Measurements from ENCODE around the gene BCAR3. TPM values are rescaled to one million over a fixed set of nuclear protein-coding genes. Genes with fewer than 3 reads are reported as not detected.

Gene BCAR3
- total RNA-seq, 2 experiments from 2014 or later = 0.46 to 0.54 TPM

DNA sequence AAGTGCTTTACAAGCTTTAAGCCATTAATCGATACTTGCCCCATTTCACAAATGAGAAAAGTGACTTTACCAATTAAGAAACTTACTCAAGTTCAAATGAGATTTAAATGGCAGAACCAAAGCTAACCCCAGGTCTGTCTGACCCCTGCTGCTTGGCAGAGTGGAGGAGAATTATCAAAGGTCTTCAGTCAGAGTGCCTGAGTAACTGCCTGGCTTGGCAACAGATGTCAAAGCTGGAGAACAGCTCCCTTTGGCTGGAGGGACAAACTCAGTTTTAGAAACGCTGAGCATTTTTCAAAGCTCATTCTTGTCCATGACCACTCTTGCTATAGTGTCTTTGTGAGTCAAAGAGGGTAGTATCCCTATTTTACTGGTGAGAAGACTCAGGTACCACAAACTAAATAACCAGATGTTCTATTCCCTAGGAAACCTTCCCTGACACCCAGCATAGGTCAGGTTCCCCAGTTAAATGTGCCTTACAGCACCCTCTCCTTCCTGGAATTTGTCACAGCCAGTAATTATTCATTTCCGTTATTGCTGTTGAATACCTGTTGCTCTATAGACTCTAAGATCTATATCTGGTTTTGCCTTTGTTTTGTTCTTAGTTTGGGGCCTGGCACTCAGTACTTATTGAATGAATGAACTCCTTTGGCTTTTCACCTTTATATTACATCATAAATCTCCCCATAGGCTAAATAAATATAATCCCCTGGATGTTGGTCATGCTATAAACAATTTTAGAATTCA lies 5.0 kb upstream of the BCAR3 start:
- Mint-ChIP-seq H3K4me1 (peaks cover 5% of the 10 kb centered on the region), H3K4me3 (no peak overlapping the region), H3K27ac (no peak overlapping the region), H3K27me3 (peaks cover 31% of the 10 kb centered on the region), H3K36me3 (ENCODE audit: low read depth) (no peaks in the 10 kb centered on the region), H3K9me3 (ENCODE audit: low read depth) (no peaks in the 10 kb centered on the region)
- ATAC-seq (peak; percentile 26), DNase-seq (no peak)
- CTCF ChIA-PET = interaction anchor here (0.5 to 1.3 kb wide), 8 partner anchors 9 to 777 kb away, joined by 3 to 5 read pairs (median 3); no protein-coding TSS in a partner anchor
- POLR2A ChIA-PET = no interaction called here
- intact Hi-C loops (cut with DNase I, micrococcal nuclease) = no loop called here

DNA sequence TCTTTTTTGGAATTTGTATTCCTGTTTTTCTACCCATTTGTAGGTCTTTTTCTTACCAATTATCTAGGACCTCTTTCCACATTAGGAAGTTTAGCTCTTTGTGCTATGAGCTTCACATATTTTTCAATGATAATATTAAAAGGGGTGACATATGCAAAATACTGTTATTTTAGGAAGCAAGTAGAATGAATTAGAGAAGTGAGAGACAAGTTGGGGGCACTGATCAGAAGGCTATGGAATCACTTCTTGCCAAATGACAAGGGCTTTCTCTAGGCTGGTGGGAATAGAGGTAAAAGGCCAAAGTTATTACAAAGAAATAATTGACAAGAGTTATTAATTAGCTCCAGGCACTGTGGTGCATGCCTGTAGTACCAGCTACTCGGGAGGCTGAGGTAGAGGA lies 4.3 kb upstream of the BCAR3 start:
- CTCF ChIA-PET = interaction anchor here (0.6 to 1.3 kb wide), 7 partner anchors 10 to 619 kb away, joined by 3 to 5 read pairs (median 3); no protein-coding TSS in a partner anchor
- Mint-ChIP-seq H3K36me3 (ENCODE audit: low read depth) (no peaks in the 10 kb centered on the region), H3K4me3 (no peak overlapping the region), H3K4me1 (peaks cover 5% of the 10 kb centered on the region), H3K9me3 (ENCODE audit: low read depth) (no peaks in the 10 kb centered on the region), H3K27me3 (peaks cover 31% of the 10 kb centered on the region), H3K27ac (no peak overlapping the region)
- POLR2A ChIA-PET = no interaction called here
- ATAC-seq = no peak
- intact Hi-C loops (cut with DNase I, micrococcal nuclease) = no loop called here
- DNase-seq = no peak

DNA sequence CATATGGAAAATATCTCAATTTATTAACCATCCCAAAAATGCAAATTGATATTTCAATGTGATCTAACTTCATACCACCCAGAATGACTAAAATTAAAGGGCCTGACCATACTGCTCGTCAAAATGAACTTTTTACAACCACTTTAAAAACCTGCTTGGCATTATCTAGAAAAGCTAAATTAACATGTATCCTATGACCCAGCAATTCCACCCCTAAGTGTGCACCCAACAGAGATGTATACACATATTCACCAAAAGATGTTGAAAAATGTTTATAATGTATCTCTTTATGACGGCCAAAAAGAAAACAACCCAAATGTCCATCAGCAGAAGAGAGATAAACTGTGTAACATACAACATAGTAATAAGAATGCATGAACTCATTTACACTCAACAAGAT lies 1.6 kb upstream of the BCAR3 start:
- Mint-ChIP-seq H3K27me3 (peaks cover 44% of the 10 kb centered on the region), H3K4me3 (no peak overlapping the region), H3K9me3 (ENCODE audit: low read depth) (no peaks in the 10 kb centered on the region), H3K27ac (no peak overlapping the region), H3K36me3 (ENCODE audit: low read depth) (no peaks in the 10 kb centered on the region), H3K4me1 (peaks cover 9% of the 10 kb centered on the region)
- ChIA-PET POLR2A (no interaction called here), CTCF (interaction anchor here (0.9 to 1.9 kb wide), 2 partner anchors 9 to 131 kb away, joined by 3 to 5 read pairs; no protein-coding TSS in a partner anchor)
- no peak for ATAC-seq
- DNase-seq = no peak
- intact Hi-C loops (cut with DNase I, micrococcal nuclease) = loop anchor here in 1 of 2 experiments (5.0 kb wide), 1 partner anchor 34 kb away; no protein-coding TSS in a partner anchor

DNA sequence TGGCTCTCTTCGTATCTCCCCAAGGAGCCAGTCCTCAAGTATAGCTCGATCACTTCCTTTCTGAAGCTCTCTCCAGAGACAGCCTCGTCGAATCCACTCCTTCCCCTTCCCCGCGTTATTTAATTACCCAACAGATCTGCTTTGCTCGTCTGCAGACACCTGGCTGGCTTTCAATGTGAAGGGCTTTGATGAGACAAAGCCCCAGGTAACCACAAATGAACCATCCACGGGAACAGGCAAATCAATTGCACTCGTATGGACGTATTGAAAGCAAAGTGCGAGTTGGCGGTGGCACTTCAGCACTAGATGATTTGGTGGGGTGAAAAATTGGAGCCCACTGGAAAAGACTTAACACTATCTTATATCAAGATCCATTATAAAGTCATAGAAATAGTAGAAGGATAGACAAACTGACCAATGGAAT lies 364 bp upstream of the BCAR3 start:
- intact Hi-C loops (cut with DNase I, micrococcal nuclease) = loop anchor here in 1 of 2 experiments (5.0 kb wide), 1 partner anchor 35 kb away; no protein-coding TSS in a partner anchor
- H3K36me3 Mint-ChIP-seq (ENCODE audit: low read depth) = no peaks in the 10 kb centered on the region
- peak overlapping the region; percentile 45 for H3K27ac Mint-ChIP-seq

GRCh38 chr1:93680420-93681100 lies 1.1 kb downstream of the BCAR3 start:
- Mint-ChIP-seq H3K4me3 (peak overlapping the region; percentile 59), H3K36me3 (ENCODE audit: low read depth) (no peaks in the 10 kb centered on the region), H3K27ac (no peak overlapping the region), H3K27me3 (peaks cover 44% of the 10 kb centered on the region), H3K9me3 (ENCODE audit: low read depth) (no peaks in the 10 kb centered on the region), H3K4me1 (peaks cover 9% of the 10 kb centered on the region)
- POLR2A ChIA-PET = no interaction called here
- intact Hi-C loops (cut with DNase I, micrococcal nuclease) = loop anchor here in 1 of 2 experiments (5.0 kb wide), 1 partner anchor 37 kb away; no protein-coding TSS in a partner anchor
- DNase-seq (peak; percentile 76), ATAC-seq (peak; percentile 87)
- CTCF ChIA-PET = interaction anchor here (0.6 to 1.2 kb wide), 4 partner anchors 13 to 249 kb away, joined by 3 to 4 read pairs (median 3); no protein-coding TSS in a partner anchor

More for the DNA sequence above, 364 bp upstream of the BCAR3 start:
- H3K27me3 Mint-ChIP-seq = peaks cover 46% of the 10 kb centered on the region
- peak overlapping the region; percentile 70 for H3K4me3 Mint-ChIP-seq
- POLR2A ChIA-PET = no interaction called here
- H3K9me3 Mint-ChIP-seq (ENCODE audit: low read depth) = no peaks in the 10 kb centered on the region
- no peak for DNase-seq
- CTCF ChIA-PET = interaction anchor here (0.6 to 1.6 kb wide), 4 partner anchors 9 to 164 kb away, joined by 3 to 5 read pairs (median 4); no protein-coding TSS in a partner anchor
- peak; percentile 12 for ATAC-seq
- H3K4me1 Mint-ChIP-seq = peaks cover 9% of the 10 kb centered on the region

GRCh38 chr1:93680076-93680419 lies 1.6 kb downstream of the BCAR3 start:
- Mint-ChIP-seq H3K9me3 (ENCODE audit: low read depth) (no peaks in the 10 kb centered on the region), H3K27me3 (peaks cover 44% of the 10 kb centered on the region), H3K4me1 (peaks cover 9% of the 10 kb centered on the region), H3K4me3 (no peak overlapping the region), H3K36me3 (ENCODE audit: low read depth) (no peaks in the 10 kb centered on the region), H3K27ac (no peak overlapping the region)
- CTCF ChIA-PET = interaction anchor here (0.6 to 1.2 kb wide), 3 partner anchors 12 to 134 kb away, joined by 3 to 4 read pairs (median 3); no protein-coding TSS in a partner anchor
- POLR2A ChIA-PET = no interaction called here
- no peak for DNase-seq
- intact Hi-C loops (cut with DNase I, micrococcal nuclease) = loop anchor here in 1 of 2 experiments (5.0 kb wide), 1 partner anchor 37 kb away; no protein-coding TSS in a partner anchor
- ATAC-seq = no peak

GRCh38 chr1:93679546-93679945 lies 2.1 kb downstream of the BCAR3 start:
- H3K36me3 Mint-ChIP-seq (ENCODE audit: low read depth) = no peaks in the 10 kb centered on the region
- H3K4me1 Mint-ChIP-seq = peaks cover 9% of the 10 kb centered on the region
- peaks cover 44% of the 10 kb centered on the region for H3K27me3 Mint-ChIP-seq
- intact Hi-C loops (cut with DNase I, micrococcal nuclease) = no loop called here
- ChIA-PET POLR2A (no interaction called here), CTCF (interaction anchor here (1.1 to 1.4 kb wide), 3 partner anchors 8 to 50 kb away, joined by 3 to 8 read pairs (median 5); no protein-coding TSS in a partner anchor)
- H3K4me3 Mint-ChIP-seq = no peak overlapping the region
- no peaks in the 10 kb centered on the region for H3K9me3 Mint-ChIP-seq (ENCODE audit: low read depth)
- no peak overlapping the region for H3K27ac Mint-ChIP-seq
- no peak for ATAC-seq
- DNase-seq = no peak

GRCh38 chr1:93678946-93679480 lies 2.6 kb downstream of the BCAR3 start:
- H3K36me3 Mint-ChIP-seq (ENCODE audit: low read depth) = no peaks in the 10 kb centered on the region
- no peak for DNase-seq
- POLR2A ChIA-PET = no interaction called here
- H3K4me3 Mint-ChIP-seq = no peak overlapping the region
- no peak overlapping the region for H3K27ac Mint-ChIP-seq
- no peak for ATAC-seq
- H3K9me3 Mint-ChIP-seq (ENCODE audit: low read depth) = no peaks in the 10 kb centered on the region
- H3K27me3 Mint-ChIP-seq = peaks cover 40% of the 10 kb centered on the region
- intact Hi-C loops (cut with DNase I, micrococcal nuclease) = no loop called here
- H3K4me1 Mint-ChIP-seq = peaks cover 9% of the 10 kb centered on the region
- CTCF ChIA-PET = interaction anchor here (1.1 to 1.4 kb wide), 3 partner anchors 9 to 50 kb away, joined by 3 to 8 read pairs (median 5); no protein-coding TSS in a partner anchor

DNA sequence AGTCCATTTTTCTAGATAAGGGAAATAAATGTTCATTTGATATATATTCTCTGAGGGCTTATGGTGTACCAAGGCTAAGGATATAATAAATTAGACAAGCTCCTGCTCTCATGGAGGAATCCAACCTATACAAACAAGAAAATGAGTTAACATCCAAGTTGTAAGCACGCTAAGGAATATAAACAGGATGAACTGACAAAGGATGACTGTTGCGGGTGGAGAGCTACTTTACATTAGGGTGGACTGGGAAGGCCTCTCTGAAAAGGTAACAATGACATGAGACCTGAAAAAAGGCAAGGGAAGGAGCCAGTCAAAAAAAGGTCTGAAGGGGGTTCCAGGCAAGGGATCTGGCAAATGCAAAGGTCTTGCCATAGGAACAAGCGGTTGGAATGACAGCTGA lies 3.1 kb downstream of the BCAR3 start:
- POLR2A ChIA-PET = no interaction called here
- H3K4me3 Mint-ChIP-seq = no peak overlapping the region
- H3K4me1 Mint-ChIP-seq = peaks cover 9% of the 10 kb centered on the region
- intact Hi-C loops (cut with DNase I, micrococcal nuclease) = no loop called here
- ATAC-seq (no peak), DNase-seq (no peak)
- H3K36me3 Mint-ChIP-seq (ENCODE audit: low read depth) = no peaks in the 10 kb centered on the region
- H3K27ac Mint-ChIP-seq = no peak overlapping the region
- H3K27me3 Mint-ChIP-seq = peaks cover 37% of the 10 kb centered on the region
- no peaks in the 10 kb centered on the region for H3K9me3 Mint-ChIP-seq (ENCODE audit: low read depth)
- CTCF ChIA-PET = interaction anchor here (0.9 to 1.4 kb wide), 3 partner anchors 9 to 49 kb away, joined by 3 to 8 read pairs (median 3); no protein-coding TSS in a partner anchor

DNA sequence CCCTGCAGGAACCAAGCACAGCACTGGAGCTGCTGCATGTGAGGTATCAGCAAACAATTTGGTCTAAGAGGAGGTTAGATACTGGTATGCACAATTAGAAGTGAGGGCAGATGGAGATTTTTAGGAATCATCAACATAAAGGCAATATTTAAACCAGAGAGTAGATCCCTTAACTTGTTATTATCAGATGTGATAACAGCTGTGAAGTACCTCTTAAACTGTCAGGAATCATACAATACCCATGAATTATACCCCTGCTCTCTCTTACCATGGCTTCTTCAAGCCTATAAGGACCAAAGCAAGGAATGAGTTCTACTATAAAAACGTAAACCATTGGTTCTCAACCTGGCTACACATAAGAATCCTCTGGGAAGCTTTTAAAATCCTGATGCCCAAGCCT lies 3.9 kb downstream of the BCAR3 start:
- Mint-ChIP-seq H3K4me3 (no peak overlapping the region), H3K9me3 (ENCODE audit: low read depth) (no peaks in the 10 kb centered on the region), H3K4me1 (peaks cover 9% of the 10 kb centered on the region), H3K36me3 (ENCODE audit: low read depth) (no peaks in the 10 kb centered on the region), H3K27me3 (peaks cover 30% of the 10 kb centered on the region), H3K27ac (no peak overlapping the region)
- intact Hi-C loops (cut with DNase I, micrococcal nuclease) = no loop called here
- ChIA-PET POLR2A (no interaction called here), CTCF (interaction anchor here (0.9 kb wide), 1 partner anchor 8 kb away, joined by 3 read pairs; no protein-coding TSS in a partner anchor)
- DNase-seq (no peak), ATAC-seq (no peak)

GRCh38 chr1:93676427-93676826 lies 5.2 kb downstream of the BCAR3 start:
- DNase-seq = no peak

More at GRCh38 chr1:93676427-93676826, 5.2 kb downstream of the BCAR3 start:
- intact Hi-C loops (cut with DNase I, micrococcal nuclease) = no loop called here
- Mint-ChIP-seq H3K4me1 (peaks cover 4% of the 10 kb centered on the region), H3K4me3 (no peak overlapping the region), H3K27me3 (peaks cover 22% of the 10 kb centered on the region), H3K9me3 (ENCODE audit: low read depth) (no peaks in the 10 kb centered on the region), H3K36me3 (ENCODE audit: low read depth) (no peaks in the 10 kb centered on the region), H3K27ac (no peak overlapping the region)
- POLR2A ChIA-PET = no interaction called here
- CTCF ChIA-PET = no interaction called here
- ATAC-seq = no peak

All from activated CD4-positive, alpha-beta T cell treated with anti-CD3 and anti-CD28 coated beads for 36 hours (primary cell).